ENCODE results near the gene YOD1. TPM values are rescaled to one million over a fixed set of nuclear protein-coding genes. Genes with fewer than 3 reads are reported as not detected.

Gene YOD1
- total RNA-seq, 1 experiment from 2014 or later = 63.9 TPM

GRCh38 chr1:207049974-207050391 lies 1.0 kb downstream of the YOD1 start:
- DNase-seq (peak; percentile 82), ATAC-seq (no peak)
- Histone ChIP-seq H3K36me3 (ENCODE audit: low read depth, low read length) (peaks cover 47% of the 10 kb centered on the region), H3K4me3 (ENCODE audit: low read length) (peak overlapping the region; percentile 78), H3K9ac (ENCODE audit: low read length) (peak overlapping the region; percentile 95), H3K27me3 (ENCODE audit: low read length) (no peaks in the 10 kb centered on the region), H3K79me2 (ENCODE audit: low read length) (peaks cover 86% of the 10 kb centered on the region), H2AFZ (ENCODE audit: low read length) (no peak overlapping the region), H3K4me1 (ENCODE audit: insufficient read depth, low read length) (peaks cover 76% of the 10 kb centered on the region), H3K4me2 (ENCODE audit: low read length) (peak overlapping the region; percentile 89), H3F3A (ENCODE audit: low read length, unreplicated experiment) (peaks cover 14% of the 10 kb centered on the region), H3K27ac (ENCODE audit: low read length) (peak overlapping the region; percentile 95), H3K9me3 (ENCODE audit: low read length) (no peaks in the 10 kb centered on the region), H4K20me1 (ENCODE audit: low read length) (peaks cover 49% of the 10 kb centered on the region), H3K9me2 (replicated peaks; ENCODE audit: low read length) (no peaks in the 10 kb centered on the region)
- ChIA-PET POLR2A (ENCODE audit: unreplicated experiment) (interaction anchor here (0.6 to 1.7 kb wide), 3 partner anchors 15 to 26 kb away, joined by 7 to 11 read pairs (median 10); partner anchors contain the start of gene C1orf116), CTCF (interaction anchor here (1.0 to 1.5 kb wide), 2 partner anchors 18 to 23 kb away, joined by 3 to 6 read pairs; partner anchors contain the start of gene C1orf116)
- TF ChIP-seq CTCF (conservative IDR thresholded peaks at IDR 0.05; ENCODE audit: low read depth, low read length) (peak; percentile 99), EZH2 (IDR thresholded peaks at IDR 0.05; ENCODE audit: low read length, unreplicated experiment) (no peak), EZH2phosphoT487 (IDR thresholded peaks at IDR 0.05; ENCODE audit: borderline replicate concordance, low read length) (no peak)
- intact Hi-C loops (cut with micrococcal nuclease) = loop anchor here (2.0 to 10.0 kb wide), 3 partner anchors 67 to 415 kb away; partner anchors contain the start of genes DYRK3 and MAPKAPK2
- BruUV-seq (replicated peaks) = no TSS peak

- no peak for TF ChIP-seq EZH2 (IDR thresholded peaks at IDR 0.05; ENCODE audit: low read length, unreplicated experiment)
- no peak for TF ChIP-seq CTCF (conservative IDR thresholded peaks at IDR 0.05; ENCODE audit: low read depth, low read length)
- no peak for TF ChIP-seq EZH2phosphoT487 (IDR thresholded peaks at IDR 0.05; ENCODE audit: borderline replicate concordance, low read length)
- Histone ChIP-seq H3K79me2 (ENCODE audit: low read length) (peaks cover 86% of the 10 kb centered on the region), H3K9ac (ENCODE audit: low read length) (peak overlapping the region; percentile 95), H3K36me3 (ENCODE audit: low read depth, low read length) (peaks cover 51% of the 10 kb centered on the region), H3K9me2 (replicated peaks; ENCODE audit: low read length) (no peaks in the 10 kb centered on the region), H3K4me1 (ENCODE audit: insufficient read depth, low read length) (peaks cover 75% of the 10 kb centered on the region), H3F3A (ENCODE audit: low read length, unreplicated experiment) (peaks cover 14% of the 10 kb centered on the region), H3K27ac (ENCODE audit: low read length) (peak overlapping the region; percentile 95), H3K4me3 (ENCODE audit: low read length) (peak overlapping the region; percentile 78), H3K27me3 (ENCODE audit: low read length) (no peaks in the 10 kb centered on the region), H3K4me2 (ENCODE audit: low read length) (peak overlapping the region; percentile 89), H3K9me3 (ENCODE audit: low read length) (no peaks in the 10 kb centered on the region), H4K20me1 (ENCODE audit: low read length) (peaks cover 52% of the 10 kb centered on the region), H2AFZ (ENCODE audit: low read length) (no peak overlapping the region)
- BruUV-seq (replicated peaks) = no TSS peak
- ChIA-PET CTCF (interaction anchor here (1.0 to 1.5 kb wide), 2 partner anchors 17 to 23 kb away, joined by 3 to 6 read pairs; partner anchors contain the start of gene C1orf116), POLR2A (ENCODE audit: unreplicated experiment) (interaction anchor here (0.6 to 1.7 kb wide), 3 partner anchors 15 to 27 kb away, joined by 7 to 11 read pairs (median 10); partner anchors contain the start of gene C1orf116)
- no peak for DNase-seq
- no peak for ATAC-seq
- intact Hi-C loops (cut with micrococcal nuclease) = no loop called here
Observed at GRCh38 chr1:207049514-207049913, 1.5 kb downstream of the YOD1 start.

- Histone ChIP-seq H3K9ac (ENCODE audit: low read length) (peak overlapping the region; percentile 95), H3F3A (ENCODE audit: low read length, unreplicated experiment) (peaks cover 14% of the 10 kb centered on the region), H3K27ac (ENCODE audit: low read length) (peak overlapping the region; percentile 95), H3K27me3 (ENCODE audit: low read length) (no peaks in the 10 kb centered on the region), H3K4me1 (ENCODE audit: insufficient read depth, low read length) (peaks cover 70% of the 10 kb centered on the region), H4K20me1 (ENCODE audit: low read length) (peaks cover 56% of the 10 kb centered on the region), H3K4me2 (ENCODE audit: low read length) (peak overlapping the region; percentile 89), H3K4me3 (ENCODE audit: low read length) (peak overlapping the region; percentile 78), H3K9me3 (ENCODE audit: low read length) (no peaks in the 10 kb centered on the region), H3K79me2 (ENCODE audit: low read length) (peaks cover 86% of the 10 kb centered on the region), H3K9me2 (replicated peaks; ENCODE audit: low read length) (no peaks in the 10 kb centered on the region), H2AFZ (ENCODE audit: low read length) (no peak overlapping the region), H3K36me3 (ENCODE audit: low read depth, low read length) (peaks cover 55% of the 10 kb centered on the region)
- POLR2A ChIA-PET (ENCODE audit: unreplicated experiment) = interaction anchor here (0.6 to 0.7 kb wide), 2 partner anchors 27 to 28 kb away, joined by 3 to 6 read pairs; no protein-coding TSS in a partner anchor
- intact Hi-C loops (cut with micrococcal nuclease) = no loop called here
- no peak for DNase-seq
- ATAC-seq = no peak
- BruUV-seq (replicated peaks) = no TSS peak
- TF ChIP-seq EZH2phosphoT487 (IDR thresholded peaks at IDR 0.05; ENCODE audit: borderline replicate concordance, low read length) (no peak), CTCF (conservative IDR thresholded peaks at IDR 0.05; ENCODE audit: low read depth, low read length) (no peak), EZH2 (IDR thresholded peaks at IDR 0.05; ENCODE audit: low read length, unreplicated experiment) (no peak)
- CTCF ChIA-PET = interaction anchor here (1.0 kb wide), 1 partner anchor 17 kb away, joined by 3 read pairs; the partner anchor contains the start of gene C1orf116
Observed at GRCh38 chr1:207049054-207049453, 2.0 kb downstream of the YOD1 start.

Data from PC-3 (cell line).